Ovary (tissue), 9 donors: Measurements from ENCODE around the gene ABCC11. TPM values are rescaled to one million over a fixed set of nuclear protein-coding genes. Genes with fewer than 3 reads are reported as not detected.

ENCODE experiments used
- DNase-seq, 5 donors: peaks; one replicate each; pipeline ENCODE4 v3.0.0-alpha.2; 2019 to 2020
- H3K27ac ChIP-seq, 2 donors: fragments of 200-600 bp; one replicate each; pipeline versions ENCODE4 v1.5.1 to v1.8.0; 2019 to 2022
- H3K27me3 ChIP-seq: fragments of 200-600 bp; one replicate; pipeline ENCODE4 v1.8.0; 2022
- H3K36me3 ChIP-seq: fragments of 200-600 bp; sonication (generic); one replicate; pipeline ENCODE4 v1.5.1; 2019
- H3K4me1 ChIP-seq: one replicate; pipeline ENCODE4 v1.8.1; 2013; ENCODE audit warnings: mild to moderate bottlenecking, moderate library complexity; ENCODE audit not compliant: insufficient read depth
- H3K4me3 ChIP-seq: fragments of 200-600 bp; sonication (generic); one replicate; pipeline ENCODE4 v1.5.1; 2017
- H3K9me3 ChIP-seq, 2 donors: fragments of 200-600 bp in 1 of 2; sonication (generic) in 1 of 2; one replicate each; pipeline versions ENCODE4 v1.5.1 to v1.8.1; 2013 to 2019; ENCODE audit warnings: mild to moderate bottlenecking in 1 of 2, moderate library complexity in 1 of 2
- EP300 ChIP-seq: sonication (generic); formaldehyde crosslinking; IDR thresholded peaks from one replicate; pipeline ENCODE4 v1.6.1; 2017; ENCODE audit warnings: antibody characterized with exemption
- POLR2A ChIP-seq: fragments of 450-650 bp; IDR thresholded peaks from one replicate; pipeline ENCODE4 v1.6.1; 2017; ENCODE audit warnings: antibody characterized with exemption, mild to moderate bottlenecking, moderate library complexity
- WGBS, 3 donors: extraction: QIAGEN DNeasy Blood & Tissue Kit in 1 of 3; methylation state at CpG; one replicate each; pipeline versions ENCODE4 v1.1.5 to v1.1.7; 2013 to 2017; 5-methylcytosine and 5-hydroxymethylcytosine counted together
- intact Hi-C, 4 donors: fragments of 100-400 bp; cut with DNase I; formaldehyde crosslinking; loops; one replicate each; pipeline versions ENCODE4 v1.11.0 to v1.15.1; 2022 to 2023
- polyA plus RNA-seq, 2 donors: library from polyadenylated mRNA; stranded (reverse); fragments of 200-250 nt in 1 of 2; fragments of 350-450 nt in 1 of 2; fragmentation: Illumina TruSeq in 1 of 2; extraction: RNeasy Lipid Tissue Mini Kit (QIAGEN cat#74804) in 1 of 2; gene quantifications; one replicate each; pipeline ENCODE4 v1.2.3, GENCODE V29; 2013 to 2014
- total RNA-seq, 7 donors: library from RNA; depleted of rRNA in 2 of 7; stranded (reverse); fragments of >200 nt in 2 of 7; fragmentation: NEBNext Ultra II Directional in 3 of 7; extraction: Animal tissue kit (Norgen Biotek cat#: 25700) in 3 of 7; gene quantifications; one replicate each; pipeline versions ENCODE4 v1.1.0 to v1.2.4, GENCODE V29; 2016 to 2023
- TF ChIP-seq, protein P1 (sequence below), 3 donors: fragments of 450-650 bp in 2 of 3; fragments of 200-600 bp in 1 of 3; IDR thresholded peaks; one replicate each; pipeline versions ENCODE4 v1.5.1 to v1.8.0; 2016 to 2022; ENCODE audit warnings: antibody characterized with exemption in 3 of 3, mild to moderate bottlenecking in 1 of 3
- donor health status: DM: no; HTN: no; CAD: no; lungs with moderate emphysema.
- donor health status: DM: no; HTN: no; CAD: no.
- donor health status: Bipolar disorder and iron deficiency.
- donor health status: DM: yes; HTN: yes; CAD: no.
- donor health status: DM: no; HTN: no; CAD: no.
- donor health status: DM: yes; HTN: yes; CAD: no.

Gene ABCC11
- total and polyA plus RNA-seq, 9 donors, result 0.07 to 5.2 (median 0.22) TPM; not detected in 3

DNA sequence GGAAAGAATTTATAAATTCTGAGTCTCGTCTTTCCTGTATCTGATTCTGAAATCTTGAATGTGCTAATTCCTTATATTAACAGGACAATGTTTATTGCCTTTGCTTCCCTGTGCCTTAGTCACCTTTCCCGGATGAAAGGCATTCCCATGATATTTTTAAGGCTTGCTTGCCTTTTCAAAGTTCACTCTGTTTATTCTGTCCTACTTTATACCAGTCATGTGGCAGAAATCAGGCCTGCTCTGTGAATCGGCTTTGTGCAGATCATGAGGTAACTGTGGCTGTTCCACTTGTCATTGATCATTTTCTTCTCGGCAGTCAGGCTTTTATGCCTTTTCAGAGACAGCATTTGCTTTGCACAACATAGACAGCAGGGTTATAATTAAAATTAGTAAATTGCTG lies 28.8 kb upstream of the ABCC11 start:
- Histone ChIP-seq H3K4me3 (no peak overlapping the region), H3K27me3 (no peaks in the 10 kb centered on the region), H3K36me3 (no peaks in the 10 kb centered on the region), H3K4me1 (peaks cover 4% of the 10 kb centered on the region), H3K9me3 (no peaks in the 10 kb centered on the region), H3K27ac (no peak overlapping the region)
- 63 to 78% (median 71%) methylated on average over 4 of the region's 4 CpGs for WGBS, 3 donors
- no peak for DNase-seq
- no peak for TF ChIP-seq POLR2A
- no peak for TF ChIP-seq EP300
- TF ChIP-seq, protein P1, sequence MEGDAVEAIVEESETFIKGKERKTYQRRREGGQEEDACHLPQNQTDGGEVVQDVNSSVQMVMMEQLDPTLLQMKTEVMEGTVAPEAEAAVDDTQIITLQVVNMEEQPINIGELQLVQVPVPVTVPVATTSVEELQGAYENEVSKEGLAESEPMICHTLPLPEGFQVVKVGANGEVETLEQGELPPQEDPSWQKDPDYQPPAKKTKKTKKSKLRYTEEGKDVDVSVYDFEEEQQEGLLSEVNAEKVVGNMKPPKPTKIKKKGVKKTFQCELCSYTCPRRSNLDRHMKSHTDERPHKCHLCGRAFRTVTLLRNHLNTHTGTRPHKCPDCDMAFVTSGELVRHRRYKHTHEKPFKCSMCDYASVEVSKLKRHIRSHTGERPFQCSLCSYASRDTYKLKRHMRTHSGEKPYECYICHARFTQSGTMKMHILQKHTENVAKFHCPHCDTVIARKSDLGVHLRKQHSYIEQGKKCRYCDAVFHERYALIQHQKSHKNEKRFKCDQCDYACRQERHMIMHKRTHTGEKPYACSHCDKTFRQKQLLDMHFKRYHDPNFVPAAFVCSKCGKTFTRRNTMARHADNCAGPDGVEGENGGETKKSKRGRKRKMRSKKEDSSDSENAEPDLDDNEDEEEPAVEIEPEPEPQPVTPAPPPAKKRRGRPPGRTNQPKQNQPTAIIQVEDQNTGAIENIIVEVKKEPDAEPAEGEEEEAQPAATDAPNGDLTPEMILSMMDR (IDR thresholded peaks at IDR 0.05), result no peak
- intact Hi-C loops, result no loop called here

DNA sequence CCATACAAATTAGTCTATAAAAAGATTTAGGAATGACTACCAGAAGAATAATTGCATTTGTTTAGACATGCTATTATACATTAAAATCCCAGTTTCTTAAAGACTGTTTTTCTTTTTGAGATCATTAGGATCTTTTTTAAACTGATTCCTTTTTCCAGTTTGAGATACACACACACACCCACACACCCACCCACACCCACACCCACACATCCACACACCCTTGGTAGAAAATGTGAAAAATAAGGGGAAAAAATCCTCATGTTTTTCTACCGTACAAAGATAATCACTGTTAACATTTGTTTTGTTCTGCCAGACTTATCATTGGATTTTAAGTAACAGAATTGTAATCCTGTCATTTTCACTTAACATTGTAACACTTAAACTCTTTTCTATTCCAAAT lies 27.1 kb upstream of the ABCC11 start:
- peaks cover 4% of the 10 kb centered on the region for H3K4me1 ChIP-seq
- H3K4me3 ChIP-seq, result no peak overlapping the region
- no peaks in the 10 kb centered on the region for H3K36me3 ChIP-seq
- intact Hi-C loops, result no loop called here
- no peak for DNase-seq
- no peaks in the 10 kb centered on the region for H3K9me3 ChIP-seq
- 70 to 79% (median 73%) methylated on average over 1 of the region's 1 CpG for WGBS, 3 donors
- H3K27ac ChIP-seq, result no peak overlapping the region
- no peaks in the 10 kb centered on the region for H3K27me3 ChIP-seq
- TF ChIP-seq POLR2A (no peak), EP300 (no peak)
- TF ChIP-seq, protein P1 (IDR thresholded peaks at IDR 0.05), result no peak

DNA sequence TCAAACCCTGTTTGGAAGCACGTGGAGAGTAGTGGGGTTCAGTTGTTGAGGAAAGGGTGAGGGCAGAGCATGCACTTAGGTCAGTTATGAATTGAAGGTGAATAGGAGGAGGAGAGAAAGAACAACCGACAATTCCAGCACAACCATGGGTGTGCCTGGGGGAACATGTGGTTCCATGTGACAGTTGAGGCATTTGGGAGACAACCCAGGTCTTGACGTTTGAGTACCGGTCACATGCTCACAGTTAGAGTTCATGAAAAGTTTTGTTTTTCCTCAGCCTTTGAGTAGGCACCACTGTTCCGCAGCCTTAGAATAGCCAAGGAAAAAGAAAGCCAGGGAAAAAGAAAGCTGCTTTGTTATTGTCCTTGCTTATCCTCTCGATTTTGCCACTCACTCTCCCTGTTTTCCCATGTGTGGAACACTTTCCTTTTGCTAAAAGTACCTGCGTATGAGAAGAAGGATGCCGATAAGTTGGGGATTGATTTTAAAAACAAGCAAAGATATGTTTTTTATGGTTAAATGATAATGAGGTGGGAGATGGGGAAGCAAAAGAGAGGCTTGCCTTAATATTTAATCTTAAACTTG lies 25.6 kb upstream of the ABCC11 start:
- 30 to 66% (median 42%) methylated on average over 8 of the region's 8 CpGs for WGBS, 3 donors
- Histone ChIP-seq H3K27me3 (no peaks in the 10 kb centered on the region), H3K9me3 (no peaks in the 10 kb centered on the region), H3K27ac (peak overlapping the region in 1 of 2 donors; percentile 64), H3K4me1 (no peaks in the 10 kb centered on the region), H3K36me3 (no peaks in the 10 kb centered on the region), H3K4me3 (no peak overlapping the region)
- TF ChIP-seq EP300 (no peak), POLR2A (no peak)
- TF ChIP-seq, protein P1 (IDR thresholded peaks at IDR 0.05), result no peak
- intact Hi-C loops, result no loop called here
- peak in 3 of 5 donors; percentile 17 to 26 (median 18) for DNase-seq

DNA sequence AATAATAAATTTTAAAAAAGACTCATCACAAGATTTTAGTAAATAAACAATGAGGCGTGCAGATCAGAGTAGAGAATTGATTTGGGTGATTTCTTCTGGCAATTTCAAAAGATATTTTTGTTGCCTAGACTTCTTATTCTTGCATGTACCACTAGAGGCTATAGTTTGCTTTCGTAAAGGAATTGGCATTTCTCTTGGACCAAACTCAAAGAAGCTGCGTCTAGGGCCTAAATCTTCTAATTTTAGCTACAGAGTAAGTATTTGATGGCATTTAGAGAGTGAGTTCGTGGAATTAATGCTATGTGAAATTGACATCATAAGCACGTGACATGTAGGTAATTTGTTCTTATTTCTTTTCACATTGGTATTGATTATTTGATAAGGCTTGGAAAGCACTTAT lies 24.4 kb upstream of the ABCC11 start:
- TF ChIP-seq, protein P1 (IDR thresholded peaks at IDR 0.05), result no peak
- no peak for TF ChIP-seq POLR2A
- no peak for TF ChIP-seq EP300
- no peaks in the 10 kb centered on the region for H3K27me3 ChIP-seq
- no peak overlapping the region for H3K27ac ChIP-seq
- no peaks in the 10 kb centered on the region for H3K36me3 ChIP-seq
- H3K4me3 ChIP-seq, result no peak overlapping the region
- DNase-seq, result no peak
- WGBS, 3 donors, result 65 to 73% (median 70%) methylated on average over 5 of the region's 5 CpGs
- intact Hi-C loops, result no loop called here
- H3K9me3 ChIP-seq, result no peaks in the 10 kb centered on the region
- no peaks in the 10 kb centered on the region for H3K4me1 ChIP-seq
